Measurements from ENCODE around the gene PFKL.

DNA sequence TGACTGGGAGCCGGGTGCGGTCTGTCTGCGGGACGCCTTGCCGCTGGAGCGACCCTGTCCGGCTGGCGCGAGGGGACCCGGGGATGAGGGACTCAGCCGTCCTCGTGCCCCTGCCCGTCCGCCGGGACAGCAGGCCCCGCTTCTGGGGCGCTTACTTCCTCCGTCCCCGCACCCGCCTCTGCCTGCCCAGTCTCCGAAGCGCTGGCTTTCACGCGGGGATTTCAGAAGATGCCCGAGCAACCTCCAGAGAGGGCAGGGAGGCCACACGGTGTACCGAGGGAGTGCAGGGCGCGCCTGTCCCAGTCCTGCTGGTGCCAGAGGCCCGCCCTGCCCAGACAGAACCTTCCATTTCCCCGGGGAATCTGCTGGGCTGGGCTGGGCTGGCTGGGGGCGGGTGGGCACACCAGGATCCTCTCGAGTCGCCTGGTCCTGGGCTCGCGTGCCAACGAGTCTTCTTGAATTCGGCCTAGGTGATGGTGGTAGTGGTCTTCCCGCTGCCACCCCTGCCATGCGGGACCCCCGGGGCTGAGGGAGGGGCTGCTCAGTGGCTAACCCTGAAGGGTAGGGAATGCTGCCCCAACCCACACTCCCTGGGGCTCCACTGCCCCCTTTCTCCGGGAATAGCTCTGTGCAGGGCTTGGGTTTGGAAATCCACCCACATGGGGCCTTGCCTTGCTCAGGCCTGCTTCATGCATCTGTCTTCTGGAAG lies 51.1 kb downstream of the PFKL start:
- TF ChIP-seq, protein P1, sequence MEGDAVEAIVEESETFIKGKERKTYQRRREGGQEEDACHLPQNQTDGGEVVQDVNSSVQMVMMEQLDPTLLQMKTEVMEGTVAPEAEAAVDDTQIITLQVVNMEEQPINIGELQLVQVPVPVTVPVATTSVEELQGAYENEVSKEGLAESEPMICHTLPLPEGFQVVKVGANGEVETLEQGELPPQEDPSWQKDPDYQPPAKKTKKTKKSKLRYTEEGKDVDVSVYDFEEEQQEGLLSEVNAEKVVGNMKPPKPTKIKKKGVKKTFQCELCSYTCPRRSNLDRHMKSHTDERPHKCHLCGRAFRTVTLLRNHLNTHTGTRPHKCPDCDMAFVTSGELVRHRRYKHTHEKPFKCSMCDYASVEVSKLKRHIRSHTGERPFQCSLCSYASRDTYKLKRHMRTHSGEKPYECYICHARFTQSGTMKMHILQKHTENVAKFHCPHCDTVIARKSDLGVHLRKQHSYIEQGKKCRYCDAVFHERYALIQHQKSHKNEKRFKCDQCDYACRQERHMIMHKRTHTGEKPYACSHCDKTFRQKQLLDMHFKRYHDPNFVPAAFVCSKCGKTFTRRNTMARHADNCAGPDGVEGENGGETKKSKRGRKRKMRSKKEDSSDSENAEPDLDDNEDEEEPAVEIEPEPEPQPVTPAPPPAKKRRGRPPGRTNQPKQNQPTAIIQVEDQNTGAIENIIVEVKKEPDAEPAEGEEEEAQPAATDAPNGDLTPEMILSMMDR (IDR thresholded peaks at IDR 0.05) = no peak
- TF ChIP-seq POLR2A (IDR thresholded peaks at IDR 0.05) = no peak

Data from tibial nerve (tissue), 3 donors.